Measurements from ENCODE around the gene GAB1.
A peak's percentile ranks its signal among the peaks of the same experiment; 100 is the strongest.

Gene GAB1

DNA sequence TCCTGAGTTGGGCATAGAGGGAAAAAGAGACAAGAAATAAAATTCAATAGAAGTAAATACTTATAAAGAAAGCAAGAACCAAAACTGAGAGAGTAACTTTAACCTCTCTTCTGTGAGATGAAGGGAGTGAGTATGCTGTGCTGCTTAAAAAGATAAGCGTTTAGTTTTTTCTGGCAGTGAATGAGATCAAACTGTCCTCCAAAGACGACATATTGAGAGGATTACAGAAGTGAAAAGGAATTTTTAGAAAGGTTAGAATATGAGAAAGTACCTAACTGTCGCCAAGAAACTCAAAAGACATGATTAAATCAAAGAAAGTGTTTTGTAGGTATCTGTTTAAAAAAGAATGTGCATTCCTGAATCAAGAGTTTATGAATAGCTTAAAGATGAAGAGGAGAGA, 16.0 kb downstream of the GAB1 start:
- H3K9me3 ChIP-seq (ENCODE audit: control insufficient read depth, low read length): no peaks in the 10 kb centered on the region
- H3K9ac ChIP-seq (ENCODE audit: low read length): no peak overlapping the region
- H3K36me3 ChIP-seq (ENCODE audit: control insufficient read depth, insufficient read depth, low read length): no peaks in the 10 kb centered on the region
- H3K4me3 ChIP-seq (ENCODE audit: low read length): no peak overlapping the region
- peaks cover 41% of the 10 kb centered on the region for H3K4me1 ChIP-seq (ENCODE audit: control insufficient read depth, insufficient read depth, low read length)
- no peaks in the 10 kb centered on the region for H3K27me3 ChIP-seq (ENCODE audit: control insufficient read depth, insufficient read depth, low read length)

GRCh38 chr4:143353797-143354196, 17.1 kb downstream of the GAB1 start:
- H3K4me1 ChIP-seq (ENCODE audit: control insufficient read depth, insufficient read depth, low read length): peaks cover 41% of the 10 kb centered on the region
- no peaks in the 10 kb centered on the region for H3K36me3 ChIP-seq (ENCODE audit: control insufficient read depth, insufficient read depth, low read length)
- no peak overlapping the region for H3K9ac ChIP-seq (ENCODE audit: low read length)
- no peak overlapping the region for H3K4me3 ChIP-seq (ENCODE audit: low read length)
- H3K27me3 ChIP-seq (ENCODE audit: control insufficient read depth, insufficient read depth, low read length): no peaks in the 10 kb centered on the region
- H3K9me3 ChIP-seq (ENCODE audit: control insufficient read depth, low read length): no peaks in the 10 kb centered on the region

DNA sequence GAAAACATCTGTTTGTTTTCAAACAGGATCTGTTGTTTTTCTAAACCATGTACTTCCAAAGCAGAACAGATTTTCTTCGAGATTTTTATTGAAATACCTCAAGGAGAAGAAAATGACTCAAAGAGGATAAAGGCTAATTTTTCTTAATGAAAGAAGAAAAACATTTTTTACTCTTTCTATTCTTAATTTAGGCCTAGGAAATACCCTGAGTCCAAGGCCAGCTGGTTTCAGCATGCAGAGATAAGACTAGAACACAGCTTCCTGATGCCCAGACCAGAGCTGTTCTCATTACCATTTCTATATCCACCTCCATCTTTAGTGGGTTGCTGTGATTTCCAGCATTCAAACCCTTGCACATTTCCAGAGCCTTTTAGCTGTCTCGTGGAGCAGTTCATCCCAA, 18.3 kb downstream of the GAB1 start:
- Histone ChIP-seq H3K4me1 (ENCODE audit: control insufficient read depth, insufficient read depth, low read length) (peaks cover 48% of the 10 kb centered on the region), H3K9ac (ENCODE audit: low read length) (no peak overlapping the region), H3K27me3 (ENCODE audit: control insufficient read depth, insufficient read depth, low read length) (no peaks in the 10 kb centered on the region), H3K36me3 (ENCODE audit: control insufficient read depth, insufficient read depth, low read length) (no peaks in the 10 kb centered on the region), H3K4me3 (ENCODE audit: low read length) (no peak overlapping the region), H3K9me3 (ENCODE audit: control insufficient read depth, low read length) (no peaks in the 10 kb centered on the region)

DNA sequence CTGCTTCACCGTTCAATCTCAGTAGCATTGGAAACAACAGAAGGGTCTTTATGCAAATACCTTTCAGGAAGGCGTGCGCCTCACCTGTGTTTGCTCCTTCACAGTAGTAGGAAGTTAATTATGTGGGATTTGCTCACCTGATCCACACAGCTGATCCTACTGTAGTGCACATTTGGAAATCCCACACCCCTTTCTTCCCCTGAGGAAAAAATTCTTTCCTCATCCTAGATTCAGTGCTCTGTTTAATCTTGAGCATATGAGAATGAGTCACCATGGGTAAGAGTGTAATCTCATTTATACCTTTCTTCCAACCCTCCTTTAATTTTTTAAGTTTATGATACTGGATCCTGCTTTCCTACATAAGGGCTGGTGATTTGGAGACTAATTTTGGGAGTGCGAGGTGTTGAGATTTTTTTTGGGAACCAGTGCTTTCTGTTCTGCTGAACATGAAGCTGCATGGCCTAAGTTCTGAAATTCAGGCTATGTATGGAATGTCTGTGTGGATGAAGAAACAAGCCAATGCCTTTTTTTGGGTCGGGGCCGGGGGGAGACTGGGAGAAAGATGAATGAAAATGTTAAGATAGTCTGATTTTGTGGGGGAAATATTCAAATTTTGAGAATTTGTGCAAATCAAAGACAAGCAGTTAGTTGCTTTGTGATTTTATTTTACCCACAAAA, 19.0 kb downstream of the GAB1 start:
- H3K9ac ChIP-seq (ENCODE audit: low read length): no peak overlapping the region
- H3K4me3 ChIP-seq (ENCODE audit: low read length): no peak overlapping the region
- no peaks in the 10 kb centered on the region for H3K27me3 ChIP-seq (ENCODE audit: control insufficient read depth, insufficient read depth, low read length)
- H3K9me3 ChIP-seq (ENCODE audit: control insufficient read depth, low read length): no peaks in the 10 kb centered on the region
- no peaks in the 10 kb centered on the region for H3K36me3 ChIP-seq (ENCODE audit: control insufficient read depth, insufficient read depth, low read length)
- peaks cover 50% of the 10 kb centered on the region for H3K4me1 ChIP-seq (ENCODE audit: control insufficient read depth, insufficient read depth, low read length)

DNA sequence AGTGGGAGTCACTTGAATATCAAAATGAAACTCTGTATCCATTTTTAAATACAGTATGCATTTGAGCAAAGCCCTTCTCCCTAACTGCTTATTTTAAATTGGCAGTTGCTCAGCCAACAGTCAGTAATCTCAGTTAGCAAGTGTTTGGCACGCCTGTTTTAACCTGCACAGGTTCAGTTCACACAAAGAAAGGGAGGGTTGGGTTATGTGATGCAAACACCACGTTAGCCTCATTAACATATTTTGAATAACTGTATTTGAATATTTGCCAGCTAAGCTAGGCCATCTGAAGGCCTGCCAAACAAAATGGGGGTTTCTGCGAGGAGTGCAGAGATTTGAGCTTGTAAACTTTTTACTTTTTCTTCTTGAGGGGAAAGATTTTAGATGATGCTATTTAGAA, 19.8 kb downstream of the GAB1 start:
- Histone ChIP-seq H3K9me3 (ENCODE audit: control insufficient read depth, low read length) (no peaks in the 10 kb centered on the region), H3K27me3 (ENCODE audit: control insufficient read depth, insufficient read depth, low read length) (no peaks in the 10 kb centered on the region), H3K9ac (ENCODE audit: low read length) (no peak overlapping the region), H3K36me3 (ENCODE audit: control insufficient read depth, insufficient read depth, low read length) (no peaks in the 10 kb centered on the region), H3K4me1 (ENCODE audit: control insufficient read depth, insufficient read depth, low read length) (peaks cover 54% of the 10 kb centered on the region), H3K4me3 (ENCODE audit: low read length) (no peak overlapping the region)

GRCh38 chr4:143357161-143357845, 20.6 kb downstream of the GAB1 start:
- no peak overlapping the region for H3K4me3 ChIP-seq (ENCODE audit: low read length)
- no peaks in the 10 kb centered on the region for H3K9me3 ChIP-seq (ENCODE audit: control insufficient read depth, low read length)
- H3K9ac ChIP-seq (ENCODE audit: low read length): no peak overlapping the region
- no peaks in the 10 kb centered on the region for H3K36me3 ChIP-seq (ENCODE audit: control insufficient read depth, insufficient read depth, low read length)
- H3K4me1 ChIP-seq (ENCODE audit: control insufficient read depth, insufficient read depth, low read length): peaks cover 47% of the 10 kb centered on the region
- H3K27me3 ChIP-seq (ENCODE audit: control insufficient read depth, insufficient read depth, low read length): no peaks in the 10 kb centered on the region

DNA sequence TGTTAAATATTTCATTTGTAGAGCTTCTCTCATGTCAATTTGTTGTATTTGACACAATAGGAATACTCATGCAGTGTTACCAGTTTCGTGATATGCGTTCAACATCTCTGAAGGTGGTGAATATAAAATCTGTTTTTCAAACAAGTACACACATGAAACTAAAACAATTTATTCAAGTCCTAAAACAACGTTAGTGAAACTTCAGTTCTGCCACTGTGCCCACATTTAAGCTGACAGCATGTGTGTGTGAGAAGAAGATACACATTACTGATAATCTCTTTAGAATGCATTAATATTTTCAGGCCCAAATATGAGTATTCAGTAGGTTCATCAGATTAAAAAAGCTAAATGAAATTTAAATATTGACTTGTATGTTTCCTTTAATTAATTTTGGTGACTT, 21.7 kb downstream of the GAB1 start:
- Histone ChIP-seq H3K4me3 (ENCODE audit: low read length) (no peak overlapping the region), H3K36me3 (ENCODE audit: control insufficient read depth, insufficient read depth, low read length) (no peaks in the 10 kb centered on the region), H3K9ac (ENCODE audit: low read length) (peak overlapping the region; percentile 13), H3K4me1 (ENCODE audit: control insufficient read depth, insufficient read depth, low read length) (peaks cover 43% of the 10 kb centered on the region), H3K27me3 (ENCODE audit: control insufficient read depth, insufficient read depth, low read length) (no peaks in the 10 kb centered on the region), H3K9me3 (ENCODE audit: control insufficient read depth, low read length) (no peaks in the 10 kb centered on the region)

GRCh38 chr4:143358923-143359643, 22.4 kb downstream of the GAB1 start:
- Histone ChIP-seq H3K4me3 (ENCODE audit: low read length) (peak overlapping the region; percentile 3), H3K9me3 (ENCODE audit: control insufficient read depth, low read length) (no peaks in the 10 kb centered on the region), H3K36me3 (ENCODE audit: control insufficient read depth, insufficient read depth, low read length) (no peaks in the 10 kb centered on the region), H3K27me3 (ENCODE audit: control insufficient read depth, insufficient read depth, low read length) (no peaks in the 10 kb centered on the region), H3K4me1 (ENCODE audit: control insufficient read depth, insufficient read depth, low read length) (peaks cover 43% of the 10 kb centered on the region), H3K9ac (ENCODE audit: low read length) (peak overlapping the region; percentile 13)

DNA sequence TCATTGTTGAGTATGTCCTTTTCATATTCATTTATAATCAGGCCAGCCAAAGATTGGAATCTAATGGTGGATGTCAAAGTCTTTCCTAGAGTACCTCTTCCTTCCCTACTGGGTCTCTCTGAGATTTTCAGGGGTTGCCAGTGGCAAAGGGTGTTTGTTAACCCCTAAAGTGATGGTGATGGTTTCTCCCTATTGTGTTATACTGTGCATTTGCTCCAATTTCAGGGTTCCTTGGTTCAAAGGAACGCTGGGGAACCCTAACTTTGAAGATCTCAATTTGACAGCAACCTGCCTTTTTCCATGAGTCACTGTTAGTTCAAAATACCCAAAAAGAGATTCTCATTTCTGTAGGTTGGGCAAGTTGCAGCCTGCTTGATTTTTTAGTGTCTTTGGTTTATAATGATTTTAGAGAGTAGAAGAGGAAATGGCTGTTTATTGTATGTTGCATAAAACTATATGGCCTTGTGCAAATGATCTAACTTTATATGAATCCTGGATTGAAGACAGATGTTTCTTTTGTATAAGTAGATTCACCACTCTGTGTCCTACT, 23.0 kb downstream of the GAB1 start:
- Histone ChIP-seq H3K27me3 (ENCODE audit: control insufficient read depth, insufficient read depth, low read length) (no peaks in the 10 kb centered on the region), H3K4me1 (ENCODE audit: control insufficient read depth, insufficient read depth, low read length) (peaks cover 42% of the 10 kb centered on the region), H3K9me3 (ENCODE audit: control insufficient read depth, low read length) (no peaks in the 10 kb centered on the region), H3K36me3 (ENCODE audit: control insufficient read depth, insufficient read depth, low read length) (no peaks in the 10 kb centered on the region), H3K4me3 (ENCODE audit: low read length) (peak overlapping the region; percentile 3), H3K9ac (ENCODE audit: low read length) (no peak overlapping the region)

DNA sequence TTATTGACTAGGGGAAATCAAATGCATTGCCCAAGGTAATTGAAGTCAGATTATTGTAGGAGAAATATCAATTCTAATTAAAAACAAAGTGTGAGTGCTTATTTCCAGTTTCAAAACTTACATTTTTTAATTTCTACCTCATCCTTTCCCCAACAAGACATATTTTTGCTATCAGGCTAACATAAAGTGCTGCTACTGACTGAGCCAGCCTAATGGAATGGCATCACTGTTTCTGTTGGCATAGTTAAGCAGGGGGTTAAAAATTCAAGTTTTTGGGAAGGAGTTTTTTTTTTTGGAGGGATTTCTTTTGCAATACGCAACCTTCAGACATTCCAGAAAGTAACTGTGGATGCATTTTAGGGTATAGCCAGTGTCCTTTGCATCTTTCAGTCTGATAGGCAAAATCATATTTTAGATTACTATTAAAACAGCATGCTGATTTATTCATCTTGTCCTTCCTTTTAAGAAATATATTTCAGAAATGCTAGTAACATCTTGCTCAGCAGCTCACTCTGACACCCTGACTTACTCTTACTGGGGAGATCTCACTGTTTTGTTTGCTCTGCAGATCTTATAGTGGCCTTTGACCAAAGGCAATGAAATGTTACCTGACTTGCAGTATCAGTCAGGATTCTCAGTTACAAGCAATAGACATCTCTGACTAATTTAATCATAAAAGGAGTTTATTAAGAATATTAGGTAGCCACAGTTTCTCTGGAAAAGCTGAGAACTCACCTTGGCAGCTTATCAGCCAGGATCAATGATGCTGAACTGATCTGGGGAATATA, 24.4 kb downstream of the GAB1 start:
- peaks cover 29% of the 10 kb centered on the region for H3K4me1 ChIP-seq (ENCODE audit: control insufficient read depth, insufficient read depth, low read length)
- H3K9me3 ChIP-seq (ENCODE audit: control insufficient read depth, low read length): no peaks in the 10 kb centered on the region
- no peaks in the 10 kb centered on the region for H3K27me3 ChIP-seq (ENCODE audit: control insufficient read depth, insufficient read depth, low read length)
- H3K9ac ChIP-seq (ENCODE audit: low read length): no peak overlapping the region
- H3K36me3 ChIP-seq (ENCODE audit: control insufficient read depth, insufficient read depth, low read length): no peaks in the 10 kb centered on the region
- no peak overlapping the region for H3K4me3 ChIP-seq (ENCODE audit: low read length)

DNA sequence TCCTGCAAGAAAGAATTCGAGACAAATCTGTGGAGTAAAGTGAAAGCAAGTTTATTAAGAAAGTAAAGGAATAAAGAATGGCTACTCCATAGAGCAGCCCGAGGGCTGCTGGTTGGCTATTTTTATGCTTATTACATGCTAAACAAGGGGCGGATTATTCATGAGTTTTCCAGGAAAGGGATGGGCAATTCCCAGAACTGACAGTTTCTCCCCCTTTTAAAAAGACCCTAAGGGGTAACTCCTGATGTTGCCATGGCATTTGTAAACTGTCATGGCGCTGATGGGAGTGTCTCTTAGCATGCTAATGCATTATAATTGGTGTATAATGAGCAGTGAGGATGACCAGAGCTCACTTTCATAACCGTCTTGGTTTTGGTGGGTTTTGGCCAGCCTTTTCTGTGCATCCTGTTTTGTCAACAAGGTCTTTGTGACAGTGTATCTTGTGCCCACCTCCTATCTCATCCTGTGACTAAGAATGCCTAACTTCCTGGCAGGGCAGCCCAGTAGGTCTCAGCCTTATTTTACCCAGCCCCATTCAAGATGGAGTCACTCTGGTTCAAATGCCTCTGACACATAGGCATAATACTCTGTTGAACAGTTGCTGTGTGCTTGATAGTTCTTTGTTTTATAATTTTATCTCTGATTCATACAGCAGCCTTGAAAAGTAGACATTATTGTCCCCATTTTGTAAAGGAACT, 25.8 kb downstream of the GAB1 start:
- H3K4me1 ChIP-seq (ENCODE audit: control insufficient read depth, insufficient read depth, low read length): peaks cover 18% of the 10 kb centered on the region

More for the DNA sequence above, 25.8 kb downstream of the GAB1 start:
- Histone ChIP-seq H3K9me3 (ENCODE audit: control insufficient read depth, low read length) (no peaks in the 10 kb centered on the region), H3K27me3 (ENCODE audit: control insufficient read depth, insufficient read depth, low read length) (no peaks in the 10 kb centered on the region), H3K4me3 (ENCODE audit: low read length) (no peak overlapping the region), H3K36me3 (ENCODE audit: control insufficient read depth, insufficient read depth, low read length) (no peaks in the 10 kb centered on the region), H3K9ac (ENCODE audit: low read length) (no peak overlapping the region)

Data from mucosa of stomach (tissue), 1 donor.